Vein endothelial cell (primary cell): Measurements from ENCODE around the gene ZNF615. TPM values are rescaled to one million over a fixed set of nuclear protein-coding genes. Genes with fewer than 3 reads are reported as not detected.

Experiments
- total RNA-seq: library from RNA; depleted of rRNA; stranded (reverse); fragments of >200 nt; gene quantifications from 2 replicates; pipeline ENCODE4 v1.2.3, GENCODE V29; 2012

ZNF615 gene
- 5.3 and 10.8 TPM in 2 replicates for total RNA-seq

DNA sequence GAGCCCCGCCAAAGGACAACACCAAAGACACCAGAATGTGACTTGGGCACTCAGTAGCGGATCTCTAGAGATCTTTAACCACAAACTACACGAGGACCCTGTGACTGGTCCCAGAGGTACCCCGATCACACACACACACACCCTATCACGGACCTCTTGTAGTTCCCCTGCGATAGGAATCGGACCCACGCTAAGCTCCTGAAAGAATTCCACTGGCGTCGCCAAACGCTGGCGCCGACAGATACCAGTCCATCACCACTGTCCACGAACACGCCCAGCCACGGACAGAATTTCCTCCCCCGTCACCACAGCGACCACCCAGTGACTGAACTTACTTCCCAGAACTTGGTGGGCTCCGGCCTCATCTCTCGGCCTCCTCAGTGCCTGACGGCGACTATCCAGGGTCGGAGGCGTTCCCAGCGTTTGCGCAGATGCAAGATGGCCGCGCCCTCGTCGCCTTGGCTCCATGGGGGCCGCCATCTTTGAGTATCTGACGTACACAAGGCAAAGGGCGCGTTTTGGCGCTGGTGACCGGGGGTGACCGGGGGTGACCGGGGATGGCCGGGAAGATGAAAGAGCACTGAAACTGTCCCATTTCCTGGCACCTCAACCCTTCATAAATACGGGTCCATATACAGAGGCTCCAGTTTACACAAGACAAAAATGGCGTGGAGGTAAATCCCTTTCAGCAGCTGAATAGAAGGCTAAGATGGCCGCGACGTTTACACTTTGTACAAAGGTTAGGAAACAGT is at the start of gene ZNF615:
TSS of gene ZNF615 (minus strand) at position 406 of the 752 bp plus-strand sequence. CDS start 4,500 bp downstream, outside the sequence.

GRCh38 chr19:52048555-52049501 is 40.8 kb upstream of the ZNF615 start, which contains the start of gene ZNF432:
Gene ZNF432, minus strand, starts transcription at chr19:52048838. Its CDS starts 1,970 bp downstream, at chr19:52046868.

DNA sequence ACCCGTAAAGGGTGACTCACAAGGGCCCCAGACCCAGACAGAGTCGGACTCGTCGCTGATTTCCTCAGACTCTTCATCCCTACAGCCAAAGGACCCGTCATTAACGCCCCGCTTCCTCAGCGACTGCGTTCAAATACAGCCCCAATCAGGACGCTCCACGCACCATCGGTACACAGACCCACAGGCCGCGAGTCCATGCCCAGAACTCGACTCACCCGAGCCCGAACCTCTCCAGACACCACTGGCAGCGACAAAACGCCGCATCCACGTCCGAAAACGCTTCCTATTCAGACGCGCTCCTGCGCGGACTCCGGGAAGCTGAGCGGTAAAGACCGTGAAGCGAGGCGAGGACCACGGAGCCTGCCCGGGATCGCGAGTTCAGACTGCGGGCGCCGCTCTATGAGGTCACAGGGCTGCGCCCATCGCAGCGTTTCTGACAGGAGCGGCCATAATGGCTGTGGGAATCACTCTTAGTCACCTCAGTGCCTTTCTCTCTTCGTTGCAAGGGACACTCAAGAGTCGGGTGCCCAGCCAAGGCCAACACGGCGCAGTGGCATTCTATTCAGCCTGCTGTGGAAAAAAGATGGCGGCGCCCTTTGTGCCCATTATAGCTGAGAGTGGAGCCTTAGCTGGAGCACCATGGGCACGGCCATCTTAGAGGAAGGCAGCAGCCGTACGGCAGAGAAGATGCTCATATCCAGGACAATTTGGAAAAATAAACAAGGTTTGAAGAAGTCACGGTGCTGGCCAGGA is 20.2 kb upstream of the ZNF615 start, which contains the start of gene ZNF614:
TSS of gene ZNF614 (minus strand) at position 353 of the 753 bp plus-strand sequence. CDS start 2,634 bp downstream, outside the sequence.

GRCh38 chr19:51986309-51987291 is 21.4 kb downstream of the ZNF615 start, which contains the start of gene ZNF350:
Gene ZNF350, minus strand, starts transcription at chr19:51986840. Its CDS starts 12,480 bp downstream, at chr19:51974360.

Other genes starting within 250 kb of the ZNF615 start
- not detected in 2 replicates for gene FPR2, start 247.0 kb downstream of the ZNF615 start, total RNA-seq
- under 0.01 and 0.10 TPM in 2 replicates for gene FPR3, start 213.1 kb downstream of the ZNF615 start, total RNA-seq
- 4.9 and 5.3 TPM in 2 replicates for gene ZNF577, start 120.3 kb downstream of the ZNF615 start, total RNA-seq
- gene ZNF649, start 103.2 kb downstream of the ZNF615 start, total RNA-seq: 7.5 and 9.6 TPM in 2 replicates
- 8.5 and 9.1 TPM in 2 replicates for gene ZNF613, start 80.7 kb downstream of the ZNF615 start, total RNA-seq
- gene ZNF350, start 21.4 kb downstream of the ZNF615 start, total RNA-seq: 6.6 and 9.1 TPM in 2 replicates
- gene ZNF614, start 20.2 kb upstream of the ZNF615 start, total RNA-seq: 10.1 and 12.3 TPM in 2 replicates
- 4.9 and 5.7 TPM in 2 replicates for gene ZNF432, start 40.6 kb upstream of the ZNF615 start, total RNA-seq
- gene ZNF841, start 87.6 kb upstream of the ZNF615 start, total RNA-seq: 17.8 and 20.9 TPM in 2 replicates
- gene ZNF616, start 131.7 kb upstream of the ZNF615 start, total RNA-seq: 8.5 and 11.1 TPM in 2 replicates
- gene ZNF836, start 163.4 kb upstream of the ZNF615 start, total RNA-seq: 4.9 and 6.8 TPM in 2 replicates
- gene PPP2R1A, start 181.8 kb upstream of the ZNF615 start, total RNA-seq: 237 and 244 TPM in 2 replicates